ENCODE measurements around the gene LSM6. TPM values are rescaled to one million over a fixed set of nuclear protein-coding genes. Genes with fewer than 3 reads are reported as not detected.
A peak's percentile ranks its signal among the peaks of the same experiment; 100 is the strongest.

LSM6 gene
- polyA plus RNA-seq, 6 donors from 2014 or later = 52.7 to 69.4 (median 65.0) TPM

GRCh38 chr4:146161243-146161642 lies 14.3 kb upstream of the LSM6 start:
- Mint-ChIP-seq H3K36me3 (peaks cover 9 to 10% of the 10 kb centered on the region in 2 donors), H3K9me3 (peaks cover 4 to 29% (median 20%) of the 10 kb centered on the region in 7 donors), H3K27me3 (peaks cover 21 to 31% (median 28%) of the 10 kb centered on the region in 3 donors), H3K27ac (no peak overlapping the region), H3K4me3 (no peak overlapping the region), H3K4me1 (no peaks in the 10 kb centered on the region)
- no peak for DNase-seq
- no peak for ATAC-seq (ENCODE audit: low read depth in 2 of 2)

- ATAC-seq (ENCODE audit: low read depth in 2 of 2) (no peak), DNase-seq (no peak)
- Mint-ChIP-seq H3K4me1 (no peaks in the 10 kb centered on the region), H3K9me3 (peaks cover 3 to 18% (median 13%) of the 10 kb centered on the region in 7 donors), H3K4me3 (no peak overlapping the region), H3K27me3 (peaks cover 0 to 26% (median 8%) of the 10 kb centered on the region in 3 donors), H3K27ac (no peak overlapping the region), H3K36me3 (peaks cover 9 to 10% of the 10 kb centered on the region in 2 donors)
These were observed 10.3 kb upstream of the LSM6 start for GRCh38 chr4:146165221-146165620.

GRCh38 chr4:146165840-146166239 lies 9.7 kb upstream of the LSM6 start:
- Mint-ChIP-seq H3K27ac (no peak overlapping the region), H3K4me1 (no peaks in the 10 kb centered on the region), H3K27me3 (peaks cover 0 to 22% (median 4%) of the 10 kb centered on the region in 3 donors), H3K36me3 (peaks cover 5% of the 10 kb centered on the region in 2 donors), H3K9me3 (peaks cover 3 to 16% (median 10%) of the 10 kb centered on the region in 7 donors), H3K4me3 (no peak overlapping the region)
- DNase-seq (no peak), ATAC-seq (ENCODE audit: low read depth in 2 of 2) (no peak)

GRCh38 chr4:146170149-146170548 lies 5.4 kb upstream of the LSM6 start:
- DNase-seq (no peak), ATAC-seq (ENCODE audit: low read depth in 2 of 2) (no peak)
- Mint-ChIP-seq H3K4me1 (no peaks in the 10 kb centered on the region), H3K27ac (no peak overlapping the region), H3K4me3 (no peak overlapping the region), H3K9me3 (no peaks in the 10 kb centered on the region), H3K36me3 (no peaks in the 10 kb centered on the region), H3K27me3 (peaks cover 0 to 16% (median 0%) of the 10 kb centered on the region in 3 donors)

GRCh38 chr4:146176891-146177290 lies 1.4 kb downstream of the LSM6 start:
- H3K4me3 Mint-ChIP-seq = peak overlapping the region; percentile 82 to 96 (median 92)
- ATAC-seq (ENCODE audit: low read depth in 2 of 2) (no peak), DNase-seq (no peak)
- H3K9me3 Mint-ChIP-seq = no peaks in the 10 kb centered on the region
- H3K27me3 Mint-ChIP-seq = peaks cover 0 to 4% (median 0%) of the 10 kb centered on the region in 3 donors
- peak overlapping the region in 5 of 6 donors; percentile 24 to 94 (median 84) for H3K27ac Mint-ChIP-seq
- H3K36me3 Mint-ChIP-seq = no peaks in the 10 kb centered on the region
- peaks cover 43 to 49% (median 46%) of the 10 kb centered on the region in 3 donors for H3K4me1 Mint-ChIP-seq

- peak overlapping the region in 1 of 6 donors; percentile 47 for H3K27ac Mint-ChIP-seq
- peaks cover 44 to 55% (median 49%) of the 10 kb centered on the region in 3 donors for H3K4me1 Mint-ChIP-seq
- no peaks in the 10 kb centered on the region for H3K9me3 Mint-ChIP-seq
- H3K4me3 Mint-ChIP-seq = peak overlapping the region in 5 of 8 donors; percentile 2 to 49 (median 20)
- no peaks in the 10 kb centered on the region for H3K27me3 Mint-ChIP-seq
- ATAC-seq (ENCODE audit: low read depth in 2 of 2) = no peak
- peaks cover 0 to 2% of the 10 kb centered on the region in 2 donors for H3K36me3 Mint-ChIP-seq
- DNase-seq = no peak
These were observed 2.6 kb downstream of the LSM6 start for GRCh38 chr4:146178126-146178525.

- ATAC-seq (ENCODE audit: low read depth in 2 of 2) = no peak
- peak overlapping the region in 2 of 6 donors; percentile 36 to 47 for H3K27ac Mint-ChIP-seq
- H3K27me3 Mint-ChIP-seq = no peaks in the 10 kb centered on the region
- DNase-seq = no peak
- no peaks in the 10 kb centered on the region for H3K9me3 Mint-ChIP-seq
- H3K4me3 Mint-ChIP-seq = peak overlapping the region in 2 of 8 donors; percentile 18 to 28
- peaks cover 44 to 57% (median 49%) of the 10 kb centered on the region in 3 donors for H3K4me1 Mint-ChIP-seq
- peaks cover 0 to 5% of the 10 kb centered on the region in 2 donors for H3K36me3 Mint-ChIP-seq
These were observed 4.4 kb downstream of the LSM6 start for GRCh38 chr4:146179784-146180370.

GRCh38 chr4:146182443-146182842 lies 6.9 kb downstream of the LSM6 start:
- H3K36me3 Mint-ChIP-seq = peaks cover 0 to 12% of the 10 kb centered on the region in 2 donors
- DNase-seq (no peak), ATAC-seq (ENCODE audit: low read depth in 2 of 2) (no peak)
- no peaks in the 10 kb centered on the region for H3K27me3 Mint-ChIP-seq
- no peak overlapping the region for H3K4me3 Mint-ChIP-seq
- H3K9me3 Mint-ChIP-seq = no peaks in the 10 kb centered on the region
- H3K4me1 Mint-ChIP-seq = peaks cover 34 to 45% (median 34%) of the 10 kb centered on the region in 3 donors
- peak overlapping the region in 3 of 6 donors; percentile 10 to 47 (median 36) for H3K27ac Mint-ChIP-seq

- H3K27me3 Mint-ChIP-seq = no peaks in the 10 kb centered on the region
- no peak overlapping the region for H3K4me3 Mint-ChIP-seq
- H3K9me3 Mint-ChIP-seq = no peaks in the 10 kb centered on the region
- no peak overlapping the region for H3K27ac Mint-ChIP-seq
- H3K36me3 Mint-ChIP-seq = peaks cover 0 to 12% of the 10 kb centered on the region in 2 donors
- peaks cover 28 to 38% (median 30%) of the 10 kb centered on the region in 3 donors for H3K4me1 Mint-ChIP-seq
- no peak for DNase-seq
- ATAC-seq (ENCODE audit: low read depth in 2 of 2) = no peak
These were observed 7.7 kb downstream of the LSM6 start for GRCh38 chr4:146183209-146183608.

GRCh38 chr4:146186041-146186440 lies 10.5 kb downstream of the LSM6 start:
- H3K27me3 Mint-ChIP-seq = no peaks in the 10 kb centered on the region
- H3K36me3 Mint-ChIP-seq = peaks cover 7 to 23% of the 10 kb centered on the region in 2 donors
- no peak for ATAC-seq (ENCODE audit: low read depth in 2 of 2)
- H3K9me3 Mint-ChIP-seq = no peaks in the 10 kb centered on the region
- H3K4me1 Mint-ChIP-seq = peaks cover 3 to 11% (median 6%) of the 10 kb centered on the region in 3 donors
- DNase-seq = no peak
- peak overlapping the region in 1 of 6 donors; percentile 71 for H3K27ac Mint-ChIP-seq
- H3K4me3 Mint-ChIP-seq = no peak overlapping the region

GRCh38 chr4:146186596-146186995 lies 11.1 kb downstream of the LSM6 start:
- no peak for ATAC-seq (ENCODE audit: low read depth in 2 of 2)
- Mint-ChIP-seq H3K4me1 (peaks cover 0 to 11% (median 3%) of the 10 kb centered on the region in 3 donors), H3K9me3 (no peaks in the 10 kb centered on the region), H3K36me3 (peaks cover 13 to 29% of the 10 kb centered on the region in 2 donors), H3K27me3 (no peaks in the 10 kb centered on the region), H3K4me3 (no peak overlapping the region), H3K27ac (no peak overlapping the region)
- DNase-seq = no peak

GRCh38 chr4:146190456-146190855 lies 14.9 kb downstream of the LSM6 start:
- Mint-ChIP-seq H3K27ac (no peak overlapping the region), H3K4me1 (peaks cover 0 to 6% (median 0%) of the 10 kb centered on the region in 3 donors), H3K36me3 (peaks cover 21 to 26% of the 10 kb centered on the region in 2 donors), H3K27me3 (no peaks in the 10 kb centered on the region), H3K9me3 (no peaks in the 10 kb centered on the region), H3K4me3 (no peak overlapping the region)
- DNase-seq (no peak), ATAC-seq (ENCODE audit: low read depth in 2 of 2) (no peak)

- no peak overlapping the region for H3K4me3 Mint-ChIP-seq
- no peak for ATAC-seq (ENCODE audit: low read depth in 2 of 2)
- DNase-seq = no peak
- peaks cover 21% of the 10 kb centered on the region in 2 donors for H3K36me3 Mint-ChIP-seq
- no peaks in the 10 kb centered on the region for H3K9me3 Mint-ChIP-seq
- no peak overlapping the region for H3K27ac Mint-ChIP-seq
- no peaks in the 10 kb centered on the region for H3K27me3 Mint-ChIP-seq
- H3K4me1 Mint-ChIP-seq = peaks cover 0 to 6% (median 0%) of the 10 kb centered on the region in 3 donors
These were observed 16.4 kb downstream of the LSM6 start for GRCh38 chr4:146191766-146192458.

- H3K27me3 Mint-ChIP-seq = no peaks in the 10 kb centered on the region
- no peak for DNase-seq
- peak overlapping the region in 1 of 6 donors; percentile 56 for H3K27ac Mint-ChIP-seq
These were observed 18.1 kb downstream of the LSM6 start for GRCh38 chr4:146193628-146194027.

More at GRCh38 chr4:146193628-146194027, 18.1 kb downstream of the LSM6 start:
- H3K9me3 Mint-ChIP-seq = no peaks in the 10 kb centered on the region
- ATAC-seq (ENCODE audit: low read depth in 2 of 2) = no peak
- no peak overlapping the region for H3K4me3 Mint-ChIP-seq
- H3K4me1 Mint-ChIP-seq = peaks cover 0 to 6% (median 0%) of the 10 kb centered on the region in 3 donors
- peaks cover 19 to 21% of the 10 kb centered on the region in 2 donors for H3K36me3 Mint-ChIP-seq
